H7 (cell line): Measurements from ENCODE around the gene RNFT2. TPM values are rescaled to one million over a fixed set of nuclear protein-coding genes. Genes with fewer than 3 reads are reported as not detected.

ENCODE experiments used
- DNase-seq: peaks from one replicate; pipeline ENCODE4 v3.0.0; 2012
- H3K27me3 ChIP-seq: 2 replicates; pipeline ENCODE4 v1.6.0; 2011; ENCODE audit warnings: mild to moderate bottlenecking, low read length; ENCODE audit not compliant: control insufficient read depth, insufficient read depth
- H3K36me3 ChIP-seq: replicated peaks from 2 replicates; pipeline ENCODE4 v1.5.1; 2011; ENCODE audit warnings: low read length; ENCODE audit not compliant: control insufficient read depth, insufficient read depth
- H3K4me3 ChIP-seq: 2 replicates; pipeline ENCODE4 v1.5.1; 2011; ENCODE audit warnings: low read depth, mild to moderate bottlenecking, control low read depth, low read length, moderate library complexity; ENCODE audit not compliant: insufficient read depth
- total RNA-seq: library from RNA; depleted of rRNA; stranded (reverse); fragments of >200 nt; shearing (Covaris generic); gene quantifications from 2 replicates; pipeline ENCODE4 v1.2.3, GENCODE V29; 2014; rRNA removed

RNFT2 gene
- total RNA-seq, 1 experiment from 2014 or later: 10.8 TPM

DNA sequence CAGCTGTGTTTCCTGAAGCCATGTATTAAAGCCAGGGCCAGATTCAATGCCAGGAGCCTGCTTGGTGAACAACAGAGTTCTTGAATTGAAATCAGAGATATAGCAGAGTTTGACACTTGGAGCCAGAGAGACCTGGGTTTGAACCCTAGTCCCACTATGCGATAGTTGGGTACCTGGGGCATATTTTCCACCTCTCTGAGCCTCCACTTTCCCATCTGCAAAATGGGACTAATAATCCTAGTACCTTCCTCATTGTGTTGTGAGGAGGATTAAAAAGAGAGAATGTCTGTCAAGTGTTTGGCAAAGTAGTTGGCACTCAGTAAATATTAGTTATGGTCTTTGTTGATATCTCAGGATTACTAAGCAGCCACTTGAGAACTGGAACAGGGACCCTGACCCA is 149.1 kb downstream of the RNFT2 start:
- DNase-seq: no peak
- Histone ChIP-seq H3K36me3 (no peaks in the 10 kb centered on the region), H3K4me3 (no peak overlapping the region), H3K27me3 (peaks cover 14% of the 10 kb centered on the region)

- no peak for DNase-seq
- no peak overlapping the region for H3K4me3 ChIP-seq
- H3K27me3 ChIP-seq: peaks cover 8% of the 10 kb centered on the region
- no peaks in the 10 kb centered on the region for H3K36me3 ChIP-seq
Measured at GRCh38 chr12:116887897-116888296, 149.8 kb downstream of the RNFT2 start.

- Histone ChIP-seq H3K4me3 (no peak overlapping the region), H3K36me3 (no peaks in the 10 kb centered on the region), H3K27me3 (no peaks in the 10 kb centered on the region)
- DNase-seq: no peak
Measured at GRCh38 chr12:116890330-116890729, 152.2 kb downstream of the RNFT2 start.

GRCh38 chr12:116891019-116891418 is 152.9 kb downstream of the RNFT2 start:
- Histone ChIP-seq H3K27me3 (no peaks in the 10 kb centered on the region), H3K36me3 (no peaks in the 10 kb centered on the region), H3K4me3 (no peak overlapping the region)
- DNase-seq: no peak

GRCh38 chr12:116892349-116893140 is 154.4 kb downstream of the RNFT2 start:
- no peaks in the 10 kb centered on the region for H3K27me3 ChIP-seq
- no peak overlapping the region for H3K4me3 ChIP-seq
- DNase-seq: no peak
- no peaks in the 10 kb centered on the region for H3K36me3 ChIP-seq

- Histone ChIP-seq H3K27me3 (no peaks in the 10 kb centered on the region; the same call in 1 of the 2 replicates), H3K4me3 (no peak overlapping the region), H3K36me3 (no peaks in the 10 kb centered on the region)
- no peak for DNase-seq
Measured at GRCh38 chr12:116894913-116895312, 156.8 kb downstream of the RNFT2 start.

- Histone ChIP-seq H3K4me3 (no peak overlapping the region), H3K27me3 (no peaks in the 10 kb centered on the region; the same call in 1 of the 2 replicates), H3K36me3 (no peaks in the 10 kb centered on the region)
- DNase-seq: no peak
Measured at GRCh38 chr12:116896411-116896924, 158.4 kb downstream of the RNFT2 start.

DNA sequence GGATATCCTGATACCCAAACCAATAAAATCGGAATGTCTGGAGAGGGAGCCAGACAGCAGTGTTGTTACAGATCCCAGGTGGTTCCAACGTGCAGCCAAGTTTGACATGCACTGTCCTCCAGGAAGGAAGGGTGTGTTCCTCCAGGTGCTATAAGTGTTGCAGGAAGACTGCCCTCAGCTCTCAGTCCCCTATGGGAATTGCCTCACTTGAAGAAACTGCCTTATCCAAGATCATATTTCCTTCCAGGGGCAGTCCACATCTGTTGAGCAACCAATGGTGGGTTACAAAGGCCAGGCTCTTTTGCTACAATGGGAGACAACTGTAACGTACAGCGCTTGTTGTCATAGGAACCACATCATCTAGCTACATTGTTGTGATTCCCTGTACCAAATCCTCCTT is 159.4 kb downstream of the RNFT2 start:
- no peak overlapping the region for H3K4me3 ChIP-seq
- no peaks in the 10 kb centered on the region for H3K36me3 ChIP-seq
- H3K27me3 ChIP-seq: no peaks in the 10 kb centered on the region; the same call in 1 of the 2 replicates
- DNase-seq: no peak

DNA sequence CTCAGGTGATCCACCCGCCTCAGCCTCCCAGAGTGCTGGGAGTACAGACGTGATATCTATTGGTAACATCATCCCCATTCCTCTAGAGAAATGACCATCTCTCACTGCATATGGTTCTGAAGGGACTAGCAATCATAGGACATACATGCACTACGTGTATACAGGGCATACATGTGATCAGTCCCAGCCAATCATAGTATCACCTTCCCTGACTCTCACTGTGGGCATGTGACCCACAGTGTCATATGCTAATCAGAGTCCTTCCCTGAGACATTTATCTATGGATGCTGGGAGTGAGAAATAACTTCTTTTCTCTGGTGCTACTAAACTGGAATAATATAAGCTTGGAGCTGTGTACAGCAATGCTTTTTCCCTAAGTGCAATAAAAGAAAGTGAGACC is 160.6 kb downstream of the RNFT2 start:
- no peak for DNase-seq
- no peak overlapping the region for H3K4me3 ChIP-seq
- no peaks in the 10 kb centered on the region for H3K36me3 ChIP-seq
- H3K27me3 ChIP-seq: no peaks in the 10 kb centered on the region; the same call in 1 of the 2 replicates

DNA sequence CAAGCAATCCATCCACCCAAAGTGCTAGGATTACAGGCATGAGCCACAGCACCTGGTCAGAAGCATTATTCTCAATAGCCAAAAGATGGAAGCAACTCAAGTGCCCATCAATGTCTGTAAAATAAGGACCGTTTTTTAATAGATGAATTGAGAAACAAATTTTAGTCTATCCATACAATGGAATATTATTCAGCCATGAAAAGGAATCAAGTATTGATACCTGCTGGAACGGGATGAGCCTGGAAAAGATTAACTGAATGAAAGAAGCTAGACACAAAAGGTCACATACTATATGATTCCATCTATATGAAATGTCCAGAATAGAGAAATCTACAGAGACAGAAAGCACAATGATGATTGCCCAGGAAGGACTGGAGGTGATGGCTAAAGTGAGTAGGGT is 163.5 kb downstream of the RNFT2 start:
- Histone ChIP-seq H3K36me3 (no peaks in the 10 kb centered on the region), H3K27me3 (no peaks in the 10 kb centered on the region; the same call in 1 of the 2 replicates), H3K4me3 (no peak overlapping the region)
- DNase-seq: no peak

Other genes with a start within 250 kb of the RNFT2 start
- gene MAP1LC3B2, start 178.9 kb upstream of the RNFT2 start, total RNA-seq: 2.8 TPM in 1 of 2 replicates, not detected in the other
- 51.8 and 51.9 TPM in 2 replicates for gene SPRING1, start 246 bp upstream of the RNFT2 start, total RNA-seq
- 0.33 and 0.59 TPM in 2 replicates for gene HRK, start 143.1 kb downstream of the RNFT2 start, total RNA-seq
- 10.4 and 13.2 TPM in 2 replicates for gene FBXW8, start 172.6 kb downstream of the RNFT2 start, total RNA-seq